Motor neuron (in vitro differentiated cells): Measurements from ENCODE around the gene SRRT. TPM values are rescaled to one million over a fixed set of nuclear protein-coding genes. Genes with fewer than 3 reads are reported as not detected.
A peak's percentile ranks its signal among the peaks of the same experiment; 100 is the strongest.
"Not testable (repeated sequence)": the region's sequence is repeated elsewhere in the genome, so short reads cannot be mapped to it uniquely, and the experiment has no call there.

Experiments
- ATAC-seq, 8 experiments: fragments of 200-7000 bp; cut with Tn5 transposase; replicated peaks in 6 of 8; 2 replicates each; pipeline ENCODE4 v1.8.0; 2021; ENCODE audit warnings: mild to moderate bottlenecking in 8 of 8, moderate library complexity in 8 of 8
- H3K27ac ChIP-seq, 2 donors: fragments of 250-450 bp; sonication (Bioruptor Pico); 2 replicates each; pipeline ENCODE4 v1.9.0; 2021; ENCODE audit warnings: antibody characterized with exemption in 2 of 2, mild to moderate bottlenecking in 2 of 2, moderate library complexity in 1 of 2
- H3K4me1 ChIP-seq, 2 donors: fragments of 250-450 bp; sonication (Bioruptor Pico); replicated peaks in 1 of 2; 2 replicates each; pipeline ENCODE4 v1.6.1; 2021; ENCODE audit warnings: antibody characterized with exemption in 2 of 2, mild to moderate bottlenecking in 2 of 2, moderate library complexity in 1 of 2
- H3K4me3 ChIP-seq, 5 donors: fragments of 250-450 bp; sonication (Bioruptor Pico); 2 replicates each; pipeline ENCODE4 v1.9.0; 2021; ENCODE audit warnings: antibody characterized with exemption in 5 of 5, mild to moderate bottlenecking in 5 of 5, moderate library complexity in 4 of 5
- WGBS, 10 experiments: fragments of 450-650 bp; shearing (Covaris generic); methylation state at CpG; one replicate each; pipeline ENCODE4 v1.0.0; 2022; 5-methylcytosine and 5-hydroxymethylcytosine counted together
- in situ Hi-C, 9 experiments: fragments of 400-800 bp; cut with MboI; loops; one replicate each; pipeline ENCODE4 v1.15.0; 2021; ENCODE audit warnings: low sequenced_read_pairs in 9 of 9, low pct_unique_long_range_greater_than_20kb in 2 of 9; ENCODE audit not compliant: unreplicated experiment in 9 of 9
- total RNA-seq, 8 experiments: library from RNA; unstranded; fragments of 300-600 nt; gene quantifications; 2 replicates each; pipeline versions ENCODE4 v1.2.3 to v1.2.4, GENCODE V29; 2022

Gene SRRT
- total RNA-seq, 8 experiments from 2014 or later: 28.4 to 149 (median 57.0) TPM

- WGBS, 10 experiments: 60 to 100% (median 83%) methylated on average over 1 to 2 of the region's 2 CpGs; no CpG with 5 or more reads in 3 of the 10 experiments
- H3K27ac ChIP-seq: no peak overlapping the region
- in situ Hi-C loops: loop anchor here in 5 of 9 experiments (5.0 to 25.0 kb wide), 3 partner anchors 154 to 161 kb away; no protein-coding TSS in a partner anchor
- peaks cover 0 to 2% of the 10 kb centered on the region in 2 donors for H3K4me1 ChIP-seq
- no peak overlapping the region for H3K4me3 ChIP-seq
- ATAC-seq: no peak
Observed at GRCh38 chr7:100900978-100901377, 26.1 kb downstream of the SRRT start.

GRCh38 chr7:100901921-100902332 is 27.0 kb downstream of the SRRT start:
- ATAC-seq: no peak
- 39 to 86% (median 74%) methylated on average over 2 to 4 of the region's 5 CpGs; no CpG with 5 or more reads in 5 of the 10 experiments for WGBS, 10 experiments
- Histone ChIP-seq H3K4me1 (no peaks in the 10 kb centered on the region), H3K4me3 (no peak overlapping the region), H3K27ac (no peak overlapping the region)
- in situ Hi-C loops: loop anchor here in 5 of 9 experiments (5.0 to 25.0 kb wide), 3 partner anchors 153 to 160 kb away; no protein-coding TSS in a partner anchor

DNA sequence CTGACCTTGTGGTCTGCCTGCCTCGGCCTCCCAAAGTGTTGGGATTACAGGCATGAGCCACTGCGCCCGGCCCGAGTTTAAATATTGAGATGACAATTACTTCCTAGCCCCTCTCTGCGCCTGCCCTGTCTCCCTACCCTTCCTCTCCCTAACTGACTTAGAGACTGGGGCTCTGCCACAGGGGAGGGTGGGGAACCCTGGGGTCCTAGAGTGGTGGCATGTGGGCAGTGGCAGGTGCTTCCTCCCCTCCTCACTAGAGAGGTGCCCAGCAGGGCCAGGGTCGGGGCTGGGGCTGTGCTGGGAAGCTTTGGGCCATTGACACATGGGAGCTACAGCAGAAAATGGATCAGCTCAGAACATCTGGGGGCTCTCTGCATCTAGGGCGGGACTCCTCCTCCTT is 27.7 kb downstream of the SRRT start:
- H3K4me1 ChIP-seq: no peaks in the 10 kb centered on the region
- H3K27ac ChIP-seq: no peak overlapping the region
- no peak for ATAC-seq
- WGBS, 10 experiments: 0 to 79% (median 54%) methylated on average over 1 to 4 of the region's 7 CpGs; no CpG with 5 or more reads in 4 of the 10 experiments
- no peak overlapping the region for H3K4me3 ChIP-seq
- in situ Hi-C loops: loop anchor here in 5 of 9 experiments (5.0 to 25.0 kb wide), 3 partner anchors 152 to 160 kb away; no protein-coding TSS in a partner anchor

DNA sequence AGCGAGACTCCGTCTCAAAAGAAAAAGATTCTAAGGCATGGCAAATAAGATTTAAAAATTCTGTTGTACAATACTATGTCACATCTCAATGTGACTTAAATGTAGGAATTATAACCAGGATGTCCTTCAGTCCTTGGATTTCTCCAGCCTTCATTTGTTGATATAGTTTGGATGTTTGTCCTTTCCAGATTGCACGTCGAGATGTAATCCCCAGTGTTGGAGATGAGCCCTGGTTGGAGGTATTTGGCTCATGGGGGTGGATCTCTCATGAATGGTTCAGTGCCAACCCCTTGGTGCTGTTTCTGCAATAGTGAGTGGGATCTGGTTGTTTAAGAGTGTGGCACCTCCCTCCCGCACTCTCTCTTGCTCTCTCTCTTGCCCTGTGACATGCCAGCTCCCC is 33.6 kb downstream of the SRRT start:
- ATAC-seq: no peak
- Histone ChIP-seq H3K4me3 (no peak overlapping the region), H3K4me1 (no peaks in the 10 kb centered on the region), H3K27ac (no peak overlapping the region)
- in situ Hi-C loops: loop anchor here in 4 of 9 experiments (10.0 to 25.0 kb wide), 2 partner anchors 146 to 154 kb away; no protein-coding TSS in a partner anchor
- WGBS, 10 experiments: 36 to 100% (median 92%) methylated on average over 1 to 4 of the region's 5 CpGs; no CpG with 5 or more reads in 3 of the 10 experiments

DNA sequence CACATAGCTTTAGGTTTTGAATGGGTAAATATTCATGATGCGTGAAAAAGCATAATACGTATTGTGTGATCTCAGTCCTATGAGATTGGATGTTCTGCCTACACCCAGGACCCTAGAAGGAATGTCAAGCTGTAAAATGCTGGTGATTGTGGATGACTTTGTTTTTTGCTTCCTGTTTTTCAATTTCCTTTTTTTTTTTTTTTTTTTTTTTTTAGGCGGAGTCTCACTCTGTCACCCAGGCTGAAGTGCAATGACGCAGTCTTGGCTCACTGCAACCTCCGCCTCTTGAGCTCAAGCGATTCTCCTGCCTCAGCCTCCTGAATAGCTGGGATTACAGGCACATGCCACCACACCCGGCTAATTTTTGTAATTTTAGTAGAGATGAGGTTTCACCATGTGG is 35.5 kb downstream of the SRRT start:
- not testable (repeated sequence) for H3K4me3 ChIP-seq, H3K4me1 ChIP-seq, H3K27ac ChIP-seq
- ATAC-seq: peak in 1 of 8 experiments; percentile 34
- WGBS, 10 experiments: 0 to 100% (median 89%) methylated on average over 1 to 7 of the region's 7 CpGs; no CpG with 5 or more reads in 1 of the 10 experiments
- in situ Hi-C loops: loop anchor here in 2 of 9 experiments (25.0 kb wide), 1 partner anchor 152 kb away; no protein-coding TSS in a partner anchor

DNA sequence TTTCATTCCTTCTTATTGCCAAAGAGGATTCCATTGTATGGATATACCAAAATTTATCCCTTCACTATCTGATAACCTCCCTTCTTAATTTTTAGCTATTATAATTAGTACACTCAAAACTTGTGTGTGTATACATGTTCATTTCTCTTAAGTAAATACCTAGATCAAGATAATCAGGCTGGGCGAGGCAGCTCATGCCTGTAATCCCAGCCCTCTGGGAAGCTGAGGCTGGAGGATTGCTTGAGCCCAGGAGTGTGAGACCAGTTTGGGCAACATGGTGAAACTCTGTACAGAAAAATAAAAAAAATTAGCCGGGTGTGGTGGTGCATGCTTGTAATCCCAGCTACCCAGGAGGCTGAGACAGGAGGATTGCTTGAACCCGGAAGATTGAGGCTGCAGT is 36.6 kb downstream of the SRRT start:
- no peak for ATAC-seq
- in situ Hi-C loops: loop anchor here in 2 of 9 experiments (25.0 kb wide), 1 partner anchor 151 kb away; no protein-coding TSS in a partner anchor
- WGBS, 10 experiments: 20 to 93% (median 66%) methylated on average over 1 to 3 of the region's 3 CpGs; no CpG with 5 or more reads in 3 of the 10 experiments
- Histone ChIP-seq H3K4me3 (no peak overlapping the region), H3K4me1 (no peaks in the 10 kb centered on the region), H3K27ac (no peak overlapping the region)

DNA sequence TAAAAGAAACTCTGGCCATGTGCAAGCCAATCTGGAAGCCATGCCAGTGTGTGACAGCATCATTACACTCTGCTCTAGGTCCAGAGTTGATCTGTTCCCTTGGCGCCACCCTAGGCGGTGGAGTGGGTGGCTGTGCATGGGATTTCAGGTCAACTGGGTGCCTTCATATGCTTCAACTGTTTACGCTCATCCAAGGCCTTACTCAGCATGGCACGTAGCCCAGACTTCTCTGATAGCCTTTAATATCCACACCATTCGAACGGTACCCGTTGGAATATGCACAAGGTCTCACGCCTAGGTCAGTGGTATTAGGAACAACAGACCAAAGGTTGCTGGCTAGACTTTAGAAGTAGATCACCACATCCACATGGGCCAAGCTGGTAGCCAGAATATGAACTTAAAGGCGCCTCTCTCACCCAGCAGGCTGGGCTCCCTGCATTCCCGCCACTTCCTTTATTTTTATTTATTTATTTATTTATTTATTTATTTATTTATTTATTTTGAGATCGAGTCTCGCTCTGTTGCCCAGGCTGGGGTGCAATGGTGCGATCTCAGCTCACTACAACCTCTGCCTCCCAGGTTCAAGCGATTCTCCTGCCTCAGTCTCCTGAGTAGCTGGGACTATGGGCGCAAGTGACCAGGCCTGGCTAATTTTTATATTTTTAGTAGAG is 39.4 kb downstream of the SRRT start:
- no peak for ATAC-seq
- peaks cover 0 to under 1% of the 10 kb centered on the region in 2 donors for H3K4me1 ChIP-seq
- no peak overlapping the region for H3K27ac ChIP-seq
- H3K4me3 ChIP-seq: no peak overlapping the region
- WGBS, 10 experiments: 73 to 100% (median 86%) methylated on average over 1 to 14 of the region's 15 CpGs; no CpG with 5 or more reads in 1 of the 10 experiments
- in situ Hi-C loops: loop anchor here in 2 of 9 experiments (25.0 kb wide), 1 partner anchor 148 kb away; no protein-coding TSS in a partner anchor

DNA sequence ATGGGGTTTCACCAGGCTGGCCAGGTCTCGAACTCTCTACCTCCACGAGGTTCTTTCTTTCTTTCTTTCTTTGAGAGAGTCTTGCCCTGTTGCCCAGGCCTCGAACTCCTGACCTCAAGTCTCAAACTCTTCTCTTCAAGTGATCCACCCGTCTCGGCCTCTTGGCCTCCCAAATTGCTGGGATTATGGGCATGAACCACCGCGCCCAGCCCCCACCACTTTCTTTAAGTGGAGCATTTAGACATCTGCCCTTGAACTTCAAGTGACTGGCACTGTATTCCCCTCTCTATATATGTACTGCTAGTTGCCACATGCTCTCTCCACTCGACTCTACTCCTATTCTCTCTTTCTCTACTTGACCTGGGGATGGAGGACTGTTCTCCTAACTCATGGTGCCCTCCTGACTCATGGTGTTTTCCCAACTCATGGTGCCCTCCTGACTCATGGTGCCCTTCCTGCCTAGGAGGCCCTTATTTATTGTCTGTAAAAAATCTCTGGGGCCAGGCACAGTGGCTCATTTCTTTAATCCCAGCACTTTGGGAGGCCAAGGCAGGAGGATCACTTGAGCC is 40.1 kb downstream of the SRRT start:
- no peak overlapping the region for H3K27ac ChIP-seq
- no peak overlapping the region for H3K4me3 ChIP-seq
- peaks cover 0 to 6% of the 10 kb centered on the region in 2 donors for H3K4me1 ChIP-seq
- ATAC-seq: no peak
- in situ Hi-C loops: loop anchor here in 2 of 9 experiments (25.0 kb wide), 1 partner anchor 147 kb away; no protein-coding TSS in a partner anchor
- 0 to 100% (median 77%) methylated on average over 1 to 6 of the region's 8 CpGs; no CpG with 5 or more reads in 2 of the 10 experiments for WGBS, 10 experiments

- H3K4me1 ChIP-seq, ATAC-seq, H3K4me3 ChIP-seq, H3K27ac ChIP-seq: not testable (repeated sequence)
- in situ Hi-C loops: loop anchor here in 2 of 9 experiments (25.0 kb wide), 1 partner anchor 143 kb away; no protein-coding TSS in a partner anchor
- WGBS, 10 experiments: 0 to 90% (median 71%) methylated on average over 1 to 5 of the region's 5 CpGs; no CpG with 5 or more reads in 1 of the 10 experiments
Observed at GRCh38 chr7:100919335-100919734, 44.4 kb downstream of the SRRT start.

GRCh38 chr7:100919779-100920437 is 45.0 kb downstream of the SRRT start:
- not testable (repeated sequence) for H3K4me1 ChIP-seq, ATAC-seq, H3K4me3 ChIP-seq, H3K27ac ChIP-seq
- 40 to 65% (median 58%) methylated on average over 3 to 7 of the region's 9 CpGs; no CpG with 5 or more reads in 1 of the 10 experiments for WGBS, 10 experiments
- in situ Hi-C loops: loop anchor here in 2 of 9 experiments (25.0 kb wide), 1 partner anchor 142 kb away; no protein-coding TSS in a partner anchor

DNA sequence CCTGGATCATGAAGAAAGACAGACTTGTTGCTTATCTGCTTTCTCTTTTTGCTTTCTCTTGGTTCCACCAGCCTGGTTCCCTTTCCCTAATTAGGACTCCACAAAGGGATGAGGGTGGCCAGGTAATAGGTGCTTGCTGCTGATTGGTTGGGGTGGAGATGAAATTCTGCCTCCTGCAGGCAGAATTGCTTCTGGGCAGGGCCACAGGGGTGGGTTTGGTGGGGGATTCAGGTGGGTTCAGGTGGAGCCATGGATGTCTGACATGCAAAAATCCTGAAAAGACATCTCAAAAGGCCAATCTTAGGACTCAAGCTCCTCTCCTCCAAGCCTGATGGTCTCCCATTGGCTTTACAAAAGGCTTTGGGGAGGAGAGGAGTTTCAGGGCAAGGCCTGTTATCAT is 46.1 kb downstream of the SRRT start:
- Histone ChIP-seq H3K4me3 (no peak overlapping the region), H3K27ac (no peak overlapping the region), H3K4me1 (peaks cover 0 to 9% of the 10 kb centered on the region in 2 donors)
- ATAC-seq: no peak
- in situ Hi-C loops: loop anchor here in 2 of 9 experiments (25.0 kb wide), 1 partner anchor 141 kb away; no protein-coding TSS in a partner anchor

GRCh38 chr7:100923616-100924015 is 48.7 kb downstream of the SRRT start:
- in situ Hi-C loops: loop anchor here in 2 of 9 experiments (25.0 kb wide), 1 partner anchor 139 kb away; no protein-coding TSS in a partner anchor
- H3K27ac ChIP-seq, H3K4me1 ChIP-seq, H3K4me3 ChIP-seq, ATAC-seq: not testable (repeated sequence)
- 0 to 100% (median 53%) methylated on average over 1 to 3 of the region's 4 CpGs; no CpG with 5 or more reads in 2 of the 10 experiments for WGBS, 10 experiments
